Stomach smooth muscle (tissue), 2 donors: ENCODE data around the gene SLC2A5.
"Not testable (repeated sequence)": the region's sequence is repeated elsewhere in the genome, so short reads cannot be mapped to it uniquely, and the experiment has no call there.

Experiments used
- H3K27ac ChIP-seq: one replicate; pipeline ENCODE4 v1.7.0; 2013; ENCODE audit warnings: mild to moderate bottlenecking, low read length, inconsistent platforms
- H3K27me3 ChIP-seq, 2 donors: one replicate each; pipeline ENCODE4 v1.7.0; 2013; ENCODE audit warnings: low read length in 2 of 2; ENCODE audit not compliant: insufficient read depth in 2 of 2, control insufficient read depth in 1 of 2
- H3K36me3 ChIP-seq, 2 donors: one replicate each; pipeline ENCODE4 v1.7.0; 2013; ENCODE audit warnings: low read length in 2 of 2; ENCODE audit not compliant: control insufficient read depth in 2 of 2, insufficient read depth in 2 of 2
- H3K4me1 ChIP-seq: one replicate; pipeline ENCODE4 v1.7.0; 2013; ENCODE audit warnings: low read length; ENCODE audit not compliant: control insufficient read depth, insufficient read depth
- H3K4me3 ChIP-seq, 2 donors: one replicate each; pipeline ENCODE4 v1.7.0; 2013; ENCODE audit warnings: low read length in 2 of 2
- H3K9ac ChIP-seq, 2 donors: one replicate each; pipeline ENCODE4 v1.7.0; 2013; ENCODE audit warnings: low read length in 2 of 2, mild to moderate bottlenecking in 1 of 2
- H3K9me3 ChIP-seq, 2 donors: one replicate each; pipeline ENCODE4 v1.7.0; 2013; ENCODE audit warnings: low read length in 2 of 2; ENCODE audit not compliant: control insufficient read depth in 2 of 2
- donor health status: healthy.
- donor health status: Pancreatic carcinoma.

SLC2A5 gene

DNA sequence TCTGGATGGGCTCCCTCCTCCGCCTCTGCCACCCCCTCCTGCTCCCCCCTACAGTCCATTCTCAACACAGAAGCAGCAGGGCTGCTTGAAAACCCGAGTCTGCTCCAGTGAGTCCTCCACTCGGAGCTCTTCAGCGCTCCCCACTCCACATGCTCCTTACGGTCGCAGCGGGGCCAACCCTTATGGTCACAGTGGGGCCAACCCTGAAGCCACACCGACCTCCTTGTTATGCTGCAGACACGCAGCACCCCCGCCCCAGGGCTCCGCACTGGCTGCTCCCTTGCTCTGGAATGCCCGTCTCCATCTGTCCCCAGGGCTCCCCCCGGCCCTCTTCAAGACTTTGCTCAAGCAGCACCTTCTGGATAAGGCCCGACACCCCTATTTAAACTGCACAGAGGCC lies 36.9 kb upstream of the SLC2A5 start:
- peaks cover 0 to 19% of the 10 kb centered on the region in 2 donors for H3K36me3 ChIP-seq
- H3K4me3 ChIP-seq = no peak overlapping the region
- no peak overlapping the region for H3K27ac ChIP-seq
- H3K9ac ChIP-seq = no peak overlapping the region
- no peaks in the 10 kb centered on the region for H3K27me3 ChIP-seq
- peaks cover 5% of the 10 kb centered on the region for H3K4me1 ChIP-seq
- H3K9me3 ChIP-seq = no peaks in the 10 kb centered on the region

DNA sequence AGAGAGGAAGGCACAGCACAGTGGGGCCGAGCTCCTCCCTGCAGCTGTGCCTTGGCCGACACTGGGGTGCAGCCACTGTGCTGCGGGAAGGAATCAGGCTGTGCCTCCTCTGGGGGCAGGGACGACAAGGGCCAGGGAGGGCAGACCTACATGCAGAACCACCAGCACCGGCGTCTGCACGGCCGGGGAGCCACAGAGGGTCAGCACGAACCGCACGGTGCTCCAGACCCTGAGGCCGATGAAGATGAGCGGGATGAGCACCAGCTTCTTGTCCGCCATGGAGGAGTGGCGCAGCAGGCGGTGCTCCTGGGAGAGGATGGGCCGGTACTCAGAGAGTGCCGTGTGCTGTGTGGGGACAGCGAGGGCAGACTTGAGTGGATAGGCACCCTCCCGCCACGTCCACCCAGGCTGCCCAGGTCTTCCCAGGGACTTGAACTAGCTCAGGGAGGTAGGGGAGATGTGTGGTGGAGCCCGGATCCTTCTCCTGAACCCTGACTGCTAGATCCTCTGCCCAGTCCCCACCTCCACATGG lies 36.0 kb upstream of the SLC2A5 start:
- H3K9me3 ChIP-seq = no peaks in the 10 kb centered on the region
- H3K36me3 ChIP-seq = peaks cover 0 to 18% of the 10 kb centered on the region in 2 donors
- no peaks in the 10 kb centered on the region for H3K27me3 ChIP-seq
- H3K4me3 ChIP-seq = no peak overlapping the region
- no peaks in the 10 kb centered on the region for H3K4me1 ChIP-seq
- no peak overlapping the region for H3K9ac ChIP-seq
- no peak overlapping the region for H3K27ac ChIP-seq

DNA sequence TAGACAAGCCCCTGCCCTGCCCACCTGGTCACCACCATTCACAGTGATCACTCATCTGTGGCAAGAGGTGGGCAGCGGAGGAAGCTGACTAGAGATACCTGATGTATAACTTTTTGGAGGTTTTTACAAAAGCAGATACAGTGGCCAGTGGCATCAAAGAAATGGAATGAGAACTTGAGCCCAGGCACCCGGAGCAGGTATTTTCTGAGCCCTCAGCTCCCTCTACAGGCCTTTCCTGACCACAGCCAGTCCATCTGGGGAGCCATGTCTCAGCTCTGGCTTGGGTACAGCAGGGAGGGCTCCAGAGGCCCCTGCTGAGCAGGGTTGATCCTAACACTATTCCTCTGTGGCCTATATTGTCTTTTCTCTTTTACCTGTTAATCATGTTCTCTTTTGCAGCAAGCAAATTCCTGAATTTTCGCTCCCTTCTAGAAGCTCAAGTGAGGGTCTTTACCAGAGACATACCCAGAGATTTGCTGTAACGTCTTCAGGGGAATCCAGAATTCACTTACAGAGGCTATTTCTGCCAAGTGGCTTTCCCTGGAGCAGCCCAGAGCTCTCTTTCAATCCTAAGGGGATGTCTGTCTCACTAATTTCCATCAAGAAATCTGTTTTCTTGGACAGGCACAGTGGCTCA lies 32.2 kb upstream of the SLC2A5 start:
- Histone ChIP-seq H3K9me3 (no peaks in the 10 kb centered on the region), H3K27ac (no peak overlapping the region), H3K36me3 (peaks cover 0 to 16% of the 10 kb centered on the region in 2 donors), H3K9ac (no peak overlapping the region), H3K4me3 (no peak overlapping the region), H3K4me1 (peaks cover 6% of the 10 kb centered on the region), H3K27me3 (no peaks in the 10 kb centered on the region)

DNA sequence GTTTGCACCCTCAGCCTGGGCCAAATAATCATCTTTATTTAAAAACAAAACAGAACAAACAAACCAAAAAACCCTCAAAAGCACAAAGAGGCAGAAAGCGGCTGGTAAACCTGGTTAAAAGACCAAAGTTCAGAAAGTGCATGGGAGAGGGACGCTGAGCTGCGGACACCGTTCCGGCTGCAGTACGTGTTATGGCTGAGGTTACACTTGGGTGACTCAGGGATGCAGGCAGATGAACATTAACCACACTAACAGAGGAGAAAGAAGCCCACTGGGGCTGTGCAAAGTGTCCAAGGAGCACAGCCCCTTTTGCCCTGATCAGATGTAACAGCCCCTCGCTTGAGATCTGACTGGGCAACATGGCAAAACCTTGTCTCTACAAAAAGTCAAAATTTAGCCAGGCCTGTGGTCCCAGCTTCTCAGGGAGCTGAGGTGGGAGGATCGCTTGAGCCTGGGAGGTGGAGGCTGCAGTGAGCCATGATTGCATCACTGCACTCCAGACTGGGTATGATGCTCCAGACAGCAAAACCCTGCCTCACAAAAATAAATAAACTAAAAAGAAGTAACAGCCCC lies 31.1 kb upstream of the SLC2A5 start:
- no peak overlapping the region for H3K9ac ChIP-seq
- H3K27me3 ChIP-seq = no peaks in the 10 kb centered on the region
- H3K36me3 ChIP-seq = peaks cover 0 to 16% of the 10 kb centered on the region in 2 donors
- peaks cover 6% of the 10 kb centered on the region for H3K4me1 ChIP-seq
- no peak overlapping the region for H3K4me3 ChIP-seq
- H3K27ac ChIP-seq = no peak overlapping the region
- peaks cover 0 to 2% of the 10 kb centered on the region in 2 donors for H3K9me3 ChIP-seq

DNA sequence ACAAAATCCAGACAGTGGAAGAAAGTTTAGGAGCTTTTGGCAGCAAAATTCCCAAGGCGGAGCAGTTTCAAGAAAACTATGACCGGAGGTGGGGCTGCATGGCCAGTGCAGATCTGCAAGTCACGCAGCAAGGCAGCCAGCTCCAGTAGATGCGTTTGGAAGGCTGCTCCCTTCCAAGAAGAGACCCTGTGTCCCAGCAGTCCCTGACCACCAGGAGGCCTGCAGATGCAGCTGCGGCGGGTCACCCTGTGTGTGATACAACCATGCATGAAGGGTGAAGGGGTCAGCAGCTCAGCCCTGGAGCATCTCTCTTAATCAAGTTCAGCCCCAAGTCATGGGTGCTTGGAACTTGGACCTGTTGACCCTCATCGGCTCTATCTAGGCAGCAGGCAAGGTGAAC lies 30.1 kb upstream of the SLC2A5 start:
- peaks cover 0 to 2% of the 10 kb centered on the region in 2 donors for H3K9me3 ChIP-seq
- H3K36me3 ChIP-seq = peaks cover 0 to 13% of the 10 kb centered on the region in 2 donors
- no peak overlapping the region for H3K4me3 ChIP-seq
- H3K27me3 ChIP-seq = no peaks in the 10 kb centered on the region
- H3K4me1 ChIP-seq = peaks cover 6% of the 10 kb centered on the region
- no peak overlapping the region for H3K9ac ChIP-seq
- H3K27ac ChIP-seq = no peak overlapping the region

DNA sequence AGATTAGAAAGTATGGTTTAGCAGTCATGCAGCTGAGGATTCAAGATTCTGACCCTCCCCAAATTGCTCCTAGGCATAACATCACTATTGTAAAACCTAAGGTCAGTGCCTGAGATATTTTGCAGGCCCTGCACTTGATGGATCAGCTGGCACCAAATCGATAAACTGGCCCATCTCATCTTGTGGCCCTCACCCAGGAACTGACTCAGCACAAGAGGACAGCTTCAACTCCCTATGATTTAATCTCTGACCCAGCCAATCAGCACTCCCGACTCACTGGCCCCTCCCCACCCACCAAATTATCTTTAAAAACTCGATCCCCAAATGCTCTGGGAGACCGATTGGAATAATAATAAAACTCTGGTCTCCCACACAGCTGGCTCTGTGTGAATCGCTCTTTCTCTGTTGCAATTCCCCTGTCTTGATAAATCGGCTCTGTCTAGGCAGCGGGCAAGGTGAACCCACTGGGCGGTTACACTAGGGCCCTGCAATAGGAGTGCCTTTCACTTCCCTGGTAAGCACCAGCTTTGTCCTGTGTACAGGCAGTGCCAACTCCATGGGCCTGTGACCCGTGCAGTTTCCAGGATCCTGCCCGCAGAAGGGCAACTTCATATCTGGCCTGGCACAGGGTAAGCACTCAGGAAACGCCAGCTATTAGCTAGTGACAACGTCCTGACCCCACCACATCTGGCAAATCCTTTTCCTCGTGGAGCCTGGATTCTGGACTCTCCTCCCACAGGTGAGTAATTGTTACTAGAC lies 28.7 kb upstream of the SLC2A5 start:
- Histone ChIP-seq H3K27me3 (no peaks in the 10 kb centered on the region), H3K4me1 (peaks cover 6% of the 10 kb centered on the region), H3K9me3 (peaks cover 0 to 2% of the 10 kb centered on the region in 2 donors), H3K27ac (no peak overlapping the region), H3K9ac (no peak overlapping the region), H3K4me3 (no peak overlapping the region), H3K36me3 (peaks cover 0 to 3% of the 10 kb centered on the region in 2 donors)

DNA sequence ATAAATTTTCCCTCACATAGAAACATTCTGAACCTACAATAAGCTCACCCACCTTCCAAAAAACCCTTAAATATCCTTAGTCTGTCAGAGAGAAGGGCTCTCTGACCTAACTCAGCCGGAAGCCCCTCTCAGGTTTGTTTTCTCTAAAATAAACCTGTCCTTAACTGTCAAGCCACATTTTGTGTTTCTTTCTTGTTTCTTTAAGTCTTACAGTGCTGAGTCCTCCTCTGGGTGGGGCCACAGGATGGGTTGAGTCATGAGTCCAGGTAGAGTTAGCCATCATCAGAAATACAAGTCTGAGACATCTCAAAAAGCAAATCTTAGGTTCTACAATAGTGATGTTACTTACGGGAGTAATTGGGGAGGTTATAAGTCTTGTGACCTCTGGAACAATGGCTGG lies 26.4 kb upstream of the SLC2A5 start:
- H3K27ac ChIP-seq = no peak overlapping the region
- no peak overlapping the region for H3K9ac ChIP-seq
- H3K27me3 ChIP-seq = no peaks in the 10 kb centered on the region
- no peak overlapping the region for H3K4me3 ChIP-seq
- H3K9me3 ChIP-seq = peaks cover 0 to 2% of the 10 kb centered on the region in 2 donors
- H3K36me3 ChIP-seq = no peaks in the 10 kb centered on the region
- peaks cover 6% of the 10 kb centered on the region for H3K4me1 ChIP-seq

DNA sequence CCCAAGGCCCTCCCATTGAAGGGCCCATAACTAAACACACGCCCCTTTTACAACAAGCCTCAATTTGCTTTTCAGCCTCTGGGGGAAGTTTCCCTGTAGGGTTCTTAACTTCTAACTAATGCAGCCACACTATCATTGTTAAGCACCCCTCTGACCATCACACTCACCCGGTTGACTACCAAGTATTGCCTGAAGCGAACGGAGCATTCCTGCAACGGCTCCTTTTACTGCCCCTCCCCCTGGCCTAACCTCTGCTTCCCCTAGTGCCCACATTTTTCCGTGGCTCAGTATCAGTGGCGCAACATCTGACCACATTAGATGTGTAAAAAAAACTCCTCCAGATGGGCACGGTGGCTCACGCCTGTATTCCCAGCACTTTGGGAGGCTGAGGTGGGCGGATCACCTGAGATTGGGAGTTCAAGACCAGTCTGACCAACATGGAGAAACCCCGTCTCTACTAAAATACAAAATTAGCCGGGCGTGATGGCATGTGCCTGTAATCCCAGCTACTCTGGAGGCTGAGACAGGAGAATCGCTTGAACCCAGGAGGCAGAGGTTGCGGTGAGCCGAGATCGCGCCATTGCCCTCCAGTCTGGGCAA lies 24.7 kb upstream of the SLC2A5 start:
- H3K9ac ChIP-seq, H3K4me3 ChIP-seq, H3K27me3 ChIP-seq, H3K27ac ChIP-seq, H3K9me3 ChIP-seq, H3K36me3 ChIP-seq: not testable (repeated sequence)
- peaks cover 10% of the 10 kb centered on the region for H3K4me1 ChIP-seq

DNA sequence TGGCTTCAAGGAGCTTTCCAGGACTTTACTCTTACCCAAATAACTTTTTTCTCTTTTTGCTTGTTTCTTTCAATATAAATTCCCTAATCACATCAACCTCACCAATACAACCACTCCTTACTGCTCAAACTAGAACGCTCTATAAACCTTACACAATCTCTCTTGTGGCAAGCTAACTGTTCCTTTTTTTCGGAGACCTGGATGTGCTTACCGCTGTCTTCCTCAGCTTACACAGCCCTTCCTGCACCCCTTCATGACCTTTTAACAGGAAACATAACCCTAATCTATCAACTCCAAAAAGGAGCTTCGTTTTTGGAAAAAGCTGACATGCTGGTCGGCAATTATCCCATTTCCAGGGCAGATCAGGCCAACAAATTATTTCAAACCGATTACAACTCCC lies 24.1 kb upstream of the SLC2A5 start:
- Histone ChIP-seq H3K27ac (no peak overlapping the region), H3K9me3 (peaks cover 0 to 2% of the 10 kb centered on the region in 2 donors), H3K27me3 (no peaks in the 10 kb centered on the region), H3K9ac (no peak overlapping the region), H3K4me3 (no peak overlapping the region), H3K4me1 (peaks cover 8% of the 10 kb centered on the region), H3K36me3 (no peaks in the 10 kb centered on the region)

DNA sequence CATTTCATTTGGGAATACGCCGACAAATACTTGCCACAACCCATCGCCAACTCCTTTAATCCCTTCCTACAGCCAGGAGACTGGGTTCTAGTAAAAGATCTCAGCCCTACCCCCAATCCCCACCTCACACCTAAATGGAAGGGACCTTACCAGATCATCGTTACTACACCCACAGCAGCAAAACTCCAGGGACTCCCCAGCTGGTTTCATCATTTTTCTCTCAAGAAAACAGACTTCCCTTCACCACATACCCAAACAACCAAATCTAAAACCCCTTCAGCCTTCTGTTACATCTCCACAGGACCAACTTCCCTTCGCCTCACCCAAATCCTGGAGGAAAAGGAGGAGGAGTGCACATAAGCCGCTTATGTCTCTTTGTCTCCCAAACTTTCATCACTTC lies 23.7 kb upstream of the SLC2A5 start:
- Histone ChIP-seq H3K36me3 (no peaks in the 10 kb centered on the region), H3K4me1 (peaks cover 8% of the 10 kb centered on the region)

More for the DNA sequence above, 23.7 kb upstream of the SLC2A5 start:
- H3K27ac ChIP-seq = no peak overlapping the region
- no peaks in the 10 kb centered on the region for H3K27me3 ChIP-seq
- no peak overlapping the region for H3K9ac ChIP-seq
- peaks cover 0 to 2% of the 10 kb centered on the region in 2 donors for H3K9me3 ChIP-seq
- no peak overlapping the region for H3K4me3 ChIP-seq
